ENCODE data around the gene SNTA1. TPM values are rescaled to one million over a fixed set of nuclear protein-coding genes. Genes with fewer than 3 reads are reported as not detected.

Gene SNTA1
- total and polyA plus RNA-seq, 9 of the 15 experiments (the other 6 are each of a cell fraction or from before 2014, with no cell fraction given), result 1.2 to 40.8 (median 20.3) TPM

DNA sequence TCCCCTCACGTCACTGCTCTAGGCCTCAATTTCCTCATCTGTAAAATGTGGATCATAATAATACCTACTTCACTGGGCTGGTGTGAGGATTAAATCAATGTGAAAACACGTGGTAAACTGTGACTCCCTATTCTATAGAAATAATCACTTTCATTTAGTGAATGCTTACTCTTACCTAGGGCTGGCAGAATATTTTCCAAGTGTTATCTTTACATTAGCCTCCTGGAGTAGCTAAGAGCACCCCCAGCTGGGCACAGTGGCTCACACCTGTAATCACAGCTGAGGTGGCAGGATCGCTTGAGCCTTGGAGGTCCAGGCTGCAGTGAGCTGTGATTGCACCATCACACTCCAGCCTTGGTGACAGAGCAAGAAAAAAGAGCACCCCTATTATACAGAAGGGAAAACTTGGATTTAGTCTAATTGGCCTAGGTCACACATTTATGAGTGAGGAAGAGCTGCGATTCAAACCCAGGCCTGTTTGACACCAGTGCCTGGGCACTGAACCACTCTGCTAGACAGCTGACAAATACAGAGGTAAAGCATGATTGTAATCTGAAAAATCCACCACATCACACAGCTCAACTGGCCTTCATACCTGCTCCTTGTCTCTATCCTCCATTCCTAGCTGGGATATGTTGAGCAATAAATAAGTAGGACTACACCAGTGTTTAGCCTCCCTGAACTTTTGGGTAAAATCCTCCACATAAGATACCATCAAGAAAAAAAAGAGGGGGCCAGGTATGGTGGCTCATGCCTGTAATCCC, 1.4 kb upstream of the SNTA1 start (continued):
- TF ChIP-seq CEBPG (CRISPR knock-in tag; IDR thresholded peaks at IDR 0.05) (no peak), CEBPG (tag; conservative IDR thresholded peaks at IDR 0.05 in 1 of 2, IDR thresholded peaks at IDR 0.05 in 1 of 2) (0 out of 4 replicates have a peak, but pooled peaks of 1 of the 2 experiments have one; percentile 15), WHSC1 (IDR thresholded peaks at IDR 0.05; ENCODE audit: low read length) (no peak), BRF1 (IDR thresholded peaks at IDR 0.05; ENCODE audit: borderline replicate concordance, extremely low read depth, insufficient read length) (no peak), TAF15 (IDR thresholded peaks at IDR 0.05; ENCODE audit: low read depth, low read length) (no peak), ZFPM2 (CRISPR knock-in tag; IDR thresholded peaks at IDR 0.05) (no peak), ZC3H4 (CRISPR knock-in tag; IDR thresholded peaks at IDR 0.05; ENCODE audit: borderline replicate concordance) (no peak), NR2C2 (CRISPR knock-in tag; IDR thresholded peaks at IDR 0.05) (no peak), NR2C2 (tag; IDR thresholded peaks at IDR 0.05) (no peak), ZNF133 (CRISPR knock-in tag; IDR thresholded peaks at IDR 0.05) (no peak), TAF9B (IDR thresholded peaks at IDR 0.05; ENCODE audit: partially characterized antibody) (no peak), HNRNPH1 (optimal IDR thresholded peaks at IDR 0.05; ENCODE audit: low read depth, low read length) (no peak), PHF20 (IDR thresholded peaks at IDR 0.05; ENCODE audit: partially characterized antibody) (no peak), ZNF232 (CRISPR knock-in tag; IDR thresholded peaks at IDR 0.05) (no peak)
- TF ChIP-seq, protein P1, sequence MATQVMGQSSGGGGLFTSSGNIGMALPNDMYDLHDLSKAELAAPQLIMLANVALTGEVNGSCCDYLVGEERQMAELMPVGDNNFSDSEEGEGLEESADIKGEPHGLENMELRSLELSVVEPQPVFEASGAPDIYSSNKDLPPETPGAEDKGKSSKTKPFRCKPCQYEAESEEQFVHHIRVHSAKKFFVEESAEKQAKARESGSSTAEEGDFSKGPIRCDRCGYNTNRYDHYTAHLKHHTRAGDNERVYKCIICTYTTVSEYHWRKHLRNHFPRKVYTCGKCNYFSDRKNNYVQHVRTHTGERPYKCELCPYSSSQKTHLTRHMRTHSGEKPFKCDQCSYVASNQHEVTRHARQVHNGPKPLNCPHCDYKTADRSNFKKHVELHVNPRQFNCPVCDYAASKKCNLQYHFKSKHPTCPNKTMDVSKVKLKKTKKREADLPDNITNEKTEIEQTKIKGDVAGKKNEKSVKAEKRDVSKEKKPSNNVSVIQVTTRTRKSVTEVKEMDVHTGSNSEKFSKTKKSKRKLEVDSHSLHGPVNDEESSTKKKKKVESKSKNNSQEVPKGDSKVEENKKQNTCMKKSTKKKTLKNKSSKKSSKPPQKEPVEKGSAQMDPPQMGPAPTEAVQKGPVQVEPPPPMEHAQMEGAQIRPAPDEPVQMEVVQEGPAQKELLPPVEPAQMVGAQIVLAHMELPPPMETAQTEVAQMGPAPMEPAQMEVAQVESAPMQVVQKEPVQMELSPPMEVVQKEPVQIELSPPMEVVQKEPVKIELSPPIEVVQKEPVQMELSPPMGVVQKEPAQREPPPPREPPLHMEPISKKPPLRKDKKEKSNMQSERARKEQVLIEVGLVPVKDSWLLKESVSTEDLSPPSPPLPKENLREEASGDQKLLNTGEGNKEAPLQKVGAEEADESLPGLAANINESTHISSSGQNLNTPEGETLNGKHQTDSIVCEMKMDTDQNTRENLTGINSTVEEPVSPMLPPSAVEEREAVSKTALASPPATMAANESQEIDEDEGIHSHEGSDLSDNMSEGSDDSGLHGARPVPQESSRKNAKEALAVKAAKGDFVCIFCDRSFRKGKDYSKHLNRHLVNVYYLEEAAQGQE (IDR thresholded peaks at IDR 0.05; ENCODE audit: borderline replicate concordance), result peak; percentile 35; the same call in 1 of the 2 replicates
- TF ChIP-seq, protein P1 (CRISPR knock-in tag; IDR thresholded peaks at IDR 0.05; ENCODE audit: low read depth), result no peak
- TF ChIP-seq, protein P2, sequence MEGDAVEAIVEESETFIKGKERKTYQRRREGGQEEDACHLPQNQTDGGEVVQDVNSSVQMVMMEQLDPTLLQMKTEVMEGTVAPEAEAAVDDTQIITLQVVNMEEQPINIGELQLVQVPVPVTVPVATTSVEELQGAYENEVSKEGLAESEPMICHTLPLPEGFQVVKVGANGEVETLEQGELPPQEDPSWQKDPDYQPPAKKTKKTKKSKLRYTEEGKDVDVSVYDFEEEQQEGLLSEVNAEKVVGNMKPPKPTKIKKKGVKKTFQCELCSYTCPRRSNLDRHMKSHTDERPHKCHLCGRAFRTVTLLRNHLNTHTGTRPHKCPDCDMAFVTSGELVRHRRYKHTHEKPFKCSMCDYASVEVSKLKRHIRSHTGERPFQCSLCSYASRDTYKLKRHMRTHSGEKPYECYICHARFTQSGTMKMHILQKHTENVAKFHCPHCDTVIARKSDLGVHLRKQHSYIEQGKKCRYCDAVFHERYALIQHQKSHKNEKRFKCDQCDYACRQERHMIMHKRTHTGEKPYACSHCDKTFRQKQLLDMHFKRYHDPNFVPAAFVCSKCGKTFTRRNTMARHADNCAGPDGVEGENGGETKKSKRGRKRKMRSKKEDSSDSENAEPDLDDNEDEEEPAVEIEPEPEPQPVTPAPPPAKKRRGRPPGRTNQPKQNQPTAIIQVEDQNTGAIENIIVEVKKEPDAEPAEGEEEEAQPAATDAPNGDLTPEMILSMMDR (IDR thresholded peaks at IDR 0.05 in 2 of 3, conservative IDR thresholded peaks at IDR 0.05 in 1 of 3; ENCODE audit: insufficient read depth in 2 of 3, low read depth in 1 of 3, low read length in 3 of 3), result peak; percentile 32 to 48 (median 35); a peak in 4 of 6 replicates
- TF ChIP-seq, protein P3, sequence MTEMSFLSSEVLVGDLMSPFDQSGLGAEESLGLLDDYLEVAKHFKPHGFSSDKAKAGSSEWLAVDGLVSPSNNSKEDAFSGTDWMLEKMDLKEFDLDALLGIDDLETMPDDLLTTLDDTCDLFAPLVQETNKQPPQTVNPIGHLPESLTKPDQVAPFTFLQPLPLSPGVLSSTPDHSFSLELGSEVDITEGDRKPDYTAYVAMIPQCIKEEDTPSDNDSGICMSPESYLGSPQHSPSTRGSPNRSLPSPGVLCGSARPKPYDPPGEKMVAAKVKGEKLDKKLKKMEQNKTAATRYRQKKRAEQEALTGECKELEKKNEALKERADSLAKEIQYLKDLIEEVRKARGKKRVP (CRISPR knock-in tag; IDR thresholded peaks at IDR 0.05), result no peak
